ENCODE measurements around the gene KCTD5. TPM values are rescaled to one million over a fixed set of nuclear protein-coding genes. Genes with fewer than 3 reads are reported as not detected.
"Not testable (repeated sequence)": the region's sequence is repeated elsewhere in the genome, so short reads cannot be mapped to it uniquely, and the experiment has no call there.

Gene KCTD5
- total RNA-seq, 8 experiments from 2014 or later, result 17.6 to 30.0 (median 26.2) TPM

DNA sequence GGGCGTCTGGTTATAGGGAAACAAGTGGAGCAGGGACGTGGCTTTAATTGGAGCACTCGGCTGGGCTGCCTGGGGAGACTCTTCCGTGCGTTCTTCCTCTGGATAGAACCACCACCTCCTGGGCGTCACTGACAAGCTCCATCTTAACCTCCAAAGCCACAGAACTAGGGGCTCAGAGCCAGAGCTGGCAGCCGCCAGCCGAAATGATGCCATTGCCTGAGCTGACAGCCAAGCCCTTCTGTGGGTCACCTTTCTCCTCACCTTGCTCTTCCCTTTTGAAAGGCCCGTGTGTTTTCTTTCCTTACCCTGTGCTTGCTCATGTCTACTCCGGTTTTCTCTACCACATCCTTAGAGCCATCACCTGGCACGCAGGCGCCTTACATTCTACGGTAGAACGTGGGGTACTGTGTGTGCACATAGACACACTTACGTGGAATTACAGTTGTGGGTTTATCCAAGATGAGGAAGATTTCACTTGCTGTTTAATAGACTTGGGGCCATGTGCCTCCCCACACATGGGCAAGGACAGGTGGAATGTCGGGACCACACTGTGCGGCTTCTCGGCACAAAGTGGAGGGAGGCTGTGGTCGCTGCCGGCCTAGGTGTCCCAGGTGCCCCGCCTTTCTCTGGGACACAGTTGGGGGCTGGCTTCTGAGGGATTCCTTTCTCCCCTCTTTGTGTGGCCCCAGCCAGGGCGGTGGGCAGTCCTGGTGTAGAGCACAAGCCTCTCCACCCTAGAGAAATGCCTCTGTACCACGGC, 3.9 kb upstream of the KCTD5 start:
- H3K4me1 ChIP-seq (replicated peaks in 1 of 2); ATAC-seq (replicated peaks in 6 of 8); H3K27ac ChIP-seq; H3K4me3 ChIP-seq; in situ Hi-C loops (cut with MboI; ENCODE audit: low pct_unique_long_range_greater_than_20kb in 2 of 9, low sequenced_read_pairs in 9 of 9, unreplicated experiment in 9 of 9): not testable (repeated sequence)
- no CpG with 5 or more reads among the region's 23 CpGs for WGBS, 10 experiments

- WGBS, 10 experiments, result 33 to 94% (median 59%) methylated on average over 1 to 2 of the region's 4 CpGs; no CpG with 5 or more reads in 4 of the 10 experiments
- H3K4me3 ChIP-seq; ATAC-seq (replicated peaks in 6 of 8); H3K4me1 ChIP-seq (replicated peaks in 1 of 2); in situ Hi-C loops (cut with MboI; ENCODE audit: low pct_unique_long_range_greater_than_20kb in 2 of 9, low sequenced_read_pairs in 9 of 9, unreplicated experiment in 9 of 9); H3K27ac ChIP-seq: not testable (repeated sequence)
These were observed 2.4 kb upstream of the KCTD5 start for GRCh38 chr16:2679902-2680301.

GRCh38 chr16:2680360-2680759, 2.0 kb upstream of the KCTD5 start:
- in situ Hi-C loops (cut with MboI; ENCODE audit: low pct_unique_long_range_greater_than_20kb in 2 of 9, low sequenced_read_pairs in 9 of 9, unreplicated experiment in 9 of 9); H3K27ac ChIP-seq; H3K4me1 ChIP-seq (replicated peaks in 1 of 2); H3K4me3 ChIP-seq: not testable (repeated sequence)
- no CpG with 5 or more reads among the region's 8 CpGs for WGBS, 10 experiments
- peak in 1 of 8 experiments; percentile 10 for ATAC-seq (replicated peaks in 6 of 8)

- H3K27ac ChIP-seq; H3K4me1 ChIP-seq (replicated peaks in 1 of 2); in situ Hi-C loops (cut with MboI; ENCODE audit: low pct_unique_long_range_greater_than_20kb in 2 of 9, low sequenced_read_pairs in 9 of 9, unreplicated experiment in 9 of 9): not testable (repeated sequence)
- peak in 3 of 8 experiments; percentile 1 to 8 (median 7) for ATAC-seq (replicated peaks in 6 of 8)
- H3K4me3 ChIP-seq, result peak overlapping the region; percentile 88 to 100 (median 96)
- WGBS, 10 experiments, result 0 to 14% (median 4%) methylated on average over 2 to 10 of the region's 13 CpGs; no CpG with 5 or more reads in 7 of the 10 experiments
These were observed 718 bp downstream of the KCTD5 start for GRCh38 chr16:2683041-2683440.

DNA sequence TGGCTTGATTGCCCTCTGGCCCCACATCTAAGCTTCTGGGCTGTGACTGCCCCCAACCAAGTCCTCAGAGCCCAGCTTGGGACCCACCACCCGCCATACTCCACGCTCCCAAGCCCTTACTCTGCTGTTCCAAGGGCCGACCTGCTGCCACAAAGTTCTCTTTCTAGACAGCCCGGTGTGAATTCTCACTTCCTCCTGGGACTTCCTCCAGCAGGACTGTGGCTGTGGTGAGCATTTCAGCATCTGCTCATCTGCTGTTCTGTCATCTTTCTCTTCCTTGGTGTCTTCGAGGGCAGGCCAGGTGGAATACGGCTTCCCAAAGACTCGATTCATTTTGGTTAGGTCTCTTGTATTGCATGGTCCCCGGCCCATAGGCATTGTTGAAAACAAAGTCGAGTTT, 3.8 kb downstream of the KCTD5 start:
- H3K4me1 ChIP-seq (replicated peaks in 1 of 2); in situ Hi-C loops (cut with MboI; ENCODE audit: low pct_unique_long_range_greater_than_20kb in 2 of 9, low sequenced_read_pairs in 9 of 9, unreplicated experiment in 9 of 9); H3K27ac ChIP-seq; H3K4me3 ChIP-seq; ATAC-seq (replicated peaks in 6 of 8): not testable (repeated sequence)
- no CpG with 5 or more reads among the region's 9 CpGs for WGBS, 10 experiments

- ATAC-seq (replicated peaks in 6 of 8), result no peak
- Histone ChIP-seq H3K27ac (no peak overlapping the region), H3K4me3 (no peak overlapping the region), H3K4me1 (replicated peaks in 1 of 2) (peaks cover 0 to under 1% of the 10 kb centered on the region in 2 donors)
- in situ Hi-C loops (cut with MboI; ENCODE audit: low pct_unique_long_range_greater_than_20kb in 2 of 9, low sequenced_read_pairs in 9 of 9, unreplicated experiment in 9 of 9), result no loop called here
- 70 to 100% (median 90%) methylated on average over 1 to 13 of the region's 20 CpGs; no CpG with 5 or more reads in 3 of the 10 experiments for WGBS, 10 experiments
These were observed 4.7 kb downstream of the KCTD5 start for GRCh38 chr16:2686912-2687507.

DNA sequence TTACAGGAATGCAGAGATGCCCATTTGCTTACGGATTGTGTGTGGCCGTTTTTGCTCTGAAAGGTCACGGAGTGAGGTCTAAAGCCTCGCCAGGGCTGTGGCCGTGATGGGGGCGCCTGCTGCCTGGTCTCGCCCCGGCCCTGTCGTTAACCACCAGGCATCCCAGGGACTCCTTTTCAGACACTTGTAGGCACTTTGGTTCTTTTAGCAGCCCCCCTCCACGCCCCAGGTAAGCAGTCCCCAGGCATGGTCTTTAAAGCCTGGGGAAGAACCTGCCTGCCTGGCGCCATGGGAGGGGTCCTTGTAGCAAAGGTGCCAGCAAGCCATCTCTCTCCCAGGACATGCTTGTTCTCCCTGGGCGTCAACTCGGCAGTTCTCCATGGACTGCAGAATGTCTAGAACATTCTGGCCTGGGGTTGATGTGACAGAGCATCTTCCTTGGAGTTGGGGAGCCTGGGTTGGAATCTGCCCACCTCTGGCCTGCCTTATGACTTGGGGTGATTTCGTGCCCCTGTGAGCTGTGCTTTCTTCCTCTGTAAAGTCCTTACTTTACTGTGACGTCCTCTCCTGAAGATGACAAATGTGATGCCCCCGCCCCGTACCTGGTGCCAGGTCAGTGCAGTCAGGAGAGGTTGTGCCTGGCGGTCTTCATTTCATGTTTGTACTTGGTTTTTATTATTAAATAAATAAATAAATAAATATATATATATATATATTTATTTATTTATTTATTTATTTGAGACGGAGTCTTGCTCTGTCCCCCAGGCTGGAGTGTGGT, 5.4 kb downstream of the KCTD5 start:
- no peak for ATAC-seq (replicated peaks in 6 of 8)
- no peak overlapping the region for H3K27ac ChIP-seq
- H3K4me3 ChIP-seq, result no peak overlapping the region
- in situ Hi-C loops (cut with MboI; ENCODE audit: low pct_unique_long_range_greater_than_20kb in 2 of 9, low sequenced_read_pairs in 9 of 9, unreplicated experiment in 9 of 9), result no loop called here
- WGBS, 10 experiments, result 92 to 100% (median 100%) methylated on average over 1 to 7 of the region's 19 CpGs; no CpG with 5 or more reads in 3 of the 10 experiments
- peaks cover 5 to 7% of the 10 kb centered on the region in 2 donors for H3K4me1 ChIP-seq (replicated peaks in 1 of 2)

DNA sequence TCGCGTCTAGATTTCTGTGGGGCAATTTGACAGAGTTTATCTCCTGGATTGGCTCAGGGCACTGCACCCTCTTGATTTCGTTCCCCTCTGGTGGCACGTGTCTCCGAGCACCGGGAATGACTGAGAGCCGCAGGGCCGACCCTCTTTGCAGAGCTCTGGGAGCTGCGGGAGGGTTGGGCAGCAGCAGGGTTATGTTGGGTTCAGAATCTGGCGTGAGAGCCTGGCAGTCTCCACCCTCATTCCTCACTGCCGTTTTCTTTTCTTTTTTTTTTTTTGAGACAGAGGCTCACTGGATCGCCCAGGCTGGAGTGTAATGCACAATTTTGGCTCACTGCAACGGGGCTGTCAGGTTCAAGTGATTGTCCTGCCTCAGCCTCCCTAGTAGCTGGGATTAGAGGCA, 7.1 kb downstream of the KCTD5 start:
- H3K27ac ChIP-seq; H3K4me3 ChIP-seq; in situ Hi-C loops (cut with MboI; ENCODE audit: low pct_unique_long_range_greater_than_20kb in 2 of 9, low sequenced_read_pairs in 9 of 9, unreplicated experiment in 9 of 9): not testable (repeated sequence)
- peak in 3 of 8 experiments; percentile 50 to 56 (median 53) for ATAC-seq (replicated peaks in 6 of 8)
- WGBS, 10 experiments, result no CpG with 5 or more reads among the region's 13 CpGs
- H3K4me1 ChIP-seq (replicated peaks in 1 of 2), result peaks cover 15 to 17% of the 10 kb centered on the region in 2 donors

- no peak for ATAC-seq (replicated peaks in 6 of 8)
- Histone ChIP-seq H3K4me3 (no peak overlapping the region), H3K27ac (no peak overlapping the region), H3K4me1 (replicated peaks in 1 of 2) (peaks cover 15 to 17% of the 10 kb centered on the region in 2 donors)
- in situ Hi-C loops (cut with MboI; ENCODE audit: low pct_unique_long_range_greater_than_20kb in 2 of 9, low sequenced_read_pairs in 9 of 9, unreplicated experiment in 9 of 9), result no loop called here
- WGBS, 10 experiments, result 84 to 100% (median 94%) methylated on average over 1 to 9 of the region's 36 CpGs; no CpG with 5 or more reads in 2 of the 10 experiments
These were observed 7.9 kb downstream of the KCTD5 start for GRCh38 chr16:2689968-2690801.

DNA sequence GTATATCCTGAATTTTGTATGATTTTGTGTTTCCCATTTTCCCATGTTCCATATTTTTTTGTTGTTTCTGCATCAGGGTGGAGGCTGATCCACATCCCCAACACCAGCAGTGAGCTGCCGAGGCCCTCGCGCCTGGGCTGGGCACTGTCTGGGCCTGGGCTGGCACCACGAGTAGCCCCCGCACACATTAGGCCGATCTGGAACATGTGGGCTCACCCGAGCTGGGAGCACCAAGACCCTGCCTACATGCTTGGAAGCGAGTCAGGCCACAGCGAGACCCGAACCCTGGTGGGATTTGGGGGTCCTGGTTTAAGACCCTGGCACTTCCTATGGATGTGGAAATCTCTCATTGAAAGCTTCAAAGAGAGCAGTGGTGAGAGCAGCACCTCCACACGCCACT, 8.5 kb downstream of the KCTD5 start:
- in situ Hi-C loops (cut with MboI; ENCODE audit: low pct_unique_long_range_greater_than_20kb in 2 of 9, low sequenced_read_pairs in 9 of 9, unreplicated experiment in 9 of 9), result no loop called here
- WGBS, 10 experiments, result 60 to 100% (median 100%) methylated on average over 1 to 2 of the region's 11 CpGs; no CpG with 5 or more reads in 7 of the 10 experiments
- ATAC-seq (replicated peaks in 6 of 8), result no peak
- H3K27ac ChIP-seq, result no peak overlapping the region
- H3K4me1 ChIP-seq (replicated peaks in 1 of 2), result peaks cover 15 to 17% of the 10 kb centered on the region in 2 donors
- no peak overlapping the region for H3K4me3 ChIP-seq

- Histone ChIP-seq H3K4me1 (replicated peaks in 1 of 2) (peaks cover 15 to 17% of the 10 kb centered on the region in 2 donors), H3K4me3 (no peak overlapping the region), H3K27ac (peak overlapping the region; percentile 87 to 91)
- ATAC-seq (replicated peaks in 6 of 8), result no peak
- in situ Hi-C loops (cut with MboI; ENCODE audit: low pct_unique_long_range_greater_than_20kb in 2 of 9, low sequenced_read_pairs in 9 of 9, unreplicated experiment in 9 of 9), result no loop called here
- WGBS, 10 experiments, result 80 to 100% (median 100%) methylated on average over 1 to 6 of the region's 29 CpGs; no CpG with 5 or more reads in 5 of the 10 experiments
These were observed 9.3 kb downstream of the KCTD5 start for GRCh38 chr16:2691491-2692248.
